Neutrophil (primary cell): ENCODE results near the gene SRRD.

ENCODE experiments used
- H3K27ac ChIP-seq: fragments of 200-600 bp; sonication (generic); 2 replicates; pipeline ENCODE4 v1.5.1; 2016; ENCODE audit warnings: mild to moderate bottlenecking, moderate library complexity
- H3K27me3 ChIP-seq: fragments of 200-600 bp; sonication (generic); 2 replicates; pipeline ENCODE4 v1.6.0; 2016; ENCODE audit warnings: mild to moderate bottlenecking
- H3K36me3 ChIP-seq: fragments of 200-600 bp; sonication (generic); 2 replicates; pipeline ENCODE4 v1.5.1; 2017
- H3K4me1 ChIP-seq, 2 experiments: fragments of 200-600 bp in 1 of 2; sonication (generic) in 1 of 2; 1 replicate in 1 of 2; 2 replicates in 1 of 2; pipeline versions ENCODE4 v1.5.1 to v1.6.1; 2013 to 2016; ENCODE audit warnings: low read depth in 1 of 2, low read length in 1 of 2, mild to moderate bottlenecking in 1 of 2, moderate library complexity in 1 of 2; ENCODE audit not compliant: control insufficient read depth in 1 of 2, insufficient read depth in 1 of 2
- H3K4me3 ChIP-seq, 2 experiments: fragments of 200-600 bp in 1 of 2; sonication (generic) in 1 of 2; 1 replicate in 1 of 2; 2 replicates in 1 of 2; pipeline ENCODE4 v1.5.1; 2013 to 2016; ENCODE audit warnings: low read depth in 1 of 2, low read length in 1 of 2, mild to moderate bottlenecking in 1 of 2, moderate library complexity in 1 of 2
- H3K9me3 ChIP-seq: fragments of 200-600 bp; sonication (generic); 2 replicates; pipeline ENCODE4 v1.5.1; 2016
- TF ChIP-seq, protein P1 (sequence below): fragments of 200-600 bp; sonication (generic); IDR thresholded peaks from 2 replicates; pipeline ENCODE4 v1.5.1; 2016; ENCODE audit warnings: antibody characterized with exemption

SRRD gene

DNA sequence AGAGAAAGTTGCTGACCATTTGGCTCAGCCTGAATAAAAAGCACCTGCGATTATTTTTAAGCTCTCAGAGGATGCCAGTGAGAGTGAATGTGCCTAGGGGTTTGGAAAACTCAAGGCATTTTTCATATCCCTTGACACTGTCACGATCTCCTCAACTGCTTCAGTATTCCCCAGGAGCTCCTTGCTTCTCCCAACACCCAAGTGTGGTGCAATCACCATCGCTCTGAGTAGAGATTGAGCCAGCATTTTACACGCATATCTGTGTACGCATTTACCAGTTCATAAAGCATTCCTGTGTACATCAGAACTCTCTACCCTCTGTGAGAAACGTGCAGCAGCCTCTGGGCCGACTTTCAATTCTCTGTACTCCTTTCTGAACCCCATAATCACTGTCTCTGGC lies 1.3 kb downstream of the SRRD start:
- Histone ChIP-seq H3K27me3 (no peaks in the 10 kb centered on the region), H3K4me3 (no peak overlapping the region), H3K9me3 (no peaks in the 10 kb centered on the region), H3K4me1 (peaks cover 32 to 33% of the 10 kb centered on the region in 2 experiments), H3K27ac (no peak overlapping the region), H3K36me3 (peaks cover 25% of the 10 kb centered on the region)
- TF ChIP-seq, protein P1, sequence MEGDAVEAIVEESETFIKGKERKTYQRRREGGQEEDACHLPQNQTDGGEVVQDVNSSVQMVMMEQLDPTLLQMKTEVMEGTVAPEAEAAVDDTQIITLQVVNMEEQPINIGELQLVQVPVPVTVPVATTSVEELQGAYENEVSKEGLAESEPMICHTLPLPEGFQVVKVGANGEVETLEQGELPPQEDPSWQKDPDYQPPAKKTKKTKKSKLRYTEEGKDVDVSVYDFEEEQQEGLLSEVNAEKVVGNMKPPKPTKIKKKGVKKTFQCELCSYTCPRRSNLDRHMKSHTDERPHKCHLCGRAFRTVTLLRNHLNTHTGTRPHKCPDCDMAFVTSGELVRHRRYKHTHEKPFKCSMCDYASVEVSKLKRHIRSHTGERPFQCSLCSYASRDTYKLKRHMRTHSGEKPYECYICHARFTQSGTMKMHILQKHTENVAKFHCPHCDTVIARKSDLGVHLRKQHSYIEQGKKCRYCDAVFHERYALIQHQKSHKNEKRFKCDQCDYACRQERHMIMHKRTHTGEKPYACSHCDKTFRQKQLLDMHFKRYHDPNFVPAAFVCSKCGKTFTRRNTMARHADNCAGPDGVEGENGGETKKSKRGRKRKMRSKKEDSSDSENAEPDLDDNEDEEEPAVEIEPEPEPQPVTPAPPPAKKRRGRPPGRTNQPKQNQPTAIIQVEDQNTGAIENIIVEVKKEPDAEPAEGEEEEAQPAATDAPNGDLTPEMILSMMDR, result no peak

- TF ChIP-seq, protein P1, result no peak
- no peaks in the 10 kb centered on the region for H3K27me3 ChIP-seq
- H3K36me3 ChIP-seq, result peaks cover 32% of the 10 kb centered on the region
- no peak overlapping the region for H3K27ac ChIP-seq
- no peaks in the 10 kb centered on the region for H3K9me3 ChIP-seq
- no peak overlapping the region for H3K4me3 ChIP-seq
- peaks cover 25 to 26% of the 10 kb centered on the region in 2 experiments for H3K4me1 ChIP-seq
These were observed 2.2 kb downstream of the SRRD start for GRCh38 chr22:26485806-26486390.

DNA sequence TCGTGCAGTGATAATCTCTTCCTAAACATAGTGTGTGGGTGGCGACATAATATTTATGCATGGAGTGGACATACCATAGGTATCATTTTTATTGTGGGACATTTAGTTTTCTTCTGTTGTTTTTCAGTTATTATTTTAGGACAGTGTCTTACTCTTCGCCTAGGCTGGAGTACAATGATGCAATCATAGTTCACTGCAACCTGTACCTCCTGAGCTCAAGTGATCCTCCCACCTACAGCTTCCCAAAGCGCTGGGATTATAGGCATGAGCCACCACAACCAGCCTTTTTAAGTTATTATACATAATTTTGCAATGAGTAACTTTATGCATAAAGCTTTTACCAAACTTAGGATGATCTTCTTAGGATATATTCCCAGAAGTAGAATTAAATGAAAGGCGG lies 2.7 kb downstream of the SRRD start:
- Histone ChIP-seq H3K9me3 (no peaks in the 10 kb centered on the region), H3K27me3 (no peaks in the 10 kb centered on the region), H3K4me3 (no peak overlapping the region), H3K36me3 (peaks cover 37% of the 10 kb centered on the region), H3K27ac (no peak overlapping the region), H3K4me1 (peaks cover 20 to 21% of the 10 kb centered on the region in 2 experiments)
- TF ChIP-seq, protein P1, result no peak

GRCh38 chr22:26487996-26488395 lies 4.3 kb downstream of the SRRD start:
- no peaks in the 10 kb centered on the region for H3K9me3 ChIP-seq
- H3K4me3 ChIP-seq, result no peak overlapping the region
- H3K36me3 ChIP-seq, result peaks cover 53% of the 10 kb centered on the region
- no peak overlapping the region for H3K27ac ChIP-seq
- H3K27me3 ChIP-seq, result no peaks in the 10 kb centered on the region
- H3K4me1 ChIP-seq, result peaks cover 12 to 18% of the 10 kb centered on the region in 2 experiments
- TF ChIP-seq, protein P1, result no peak

GRCh38 chr22:26489447-26490036 lies 5.9 kb downstream of the SRRD start:
- Histone ChIP-seq H3K27me3 (no peaks in the 10 kb centered on the region), H3K4me1 (peaks cover under 1 to 4% of the 10 kb centered on the region in 2 experiments), H3K9me3 (no peaks in the 10 kb centered on the region), H3K36me3 (peaks cover 68% of the 10 kb centered on the region), H3K27ac (no peak overlapping the region), H3K4me3 (no peak overlapping the region)
- TF ChIP-seq, protein P1, result no peak
